ENCODE data around the gene ADCY2. TPM values are rescaled to one million over a fixed set of nuclear protein-coding genes. Genes with fewer than 3 reads are reported as not detected.

Gene ADCY2
- polyA plus RNA-seq, 1 donor = 4.7 TPM

DNA sequence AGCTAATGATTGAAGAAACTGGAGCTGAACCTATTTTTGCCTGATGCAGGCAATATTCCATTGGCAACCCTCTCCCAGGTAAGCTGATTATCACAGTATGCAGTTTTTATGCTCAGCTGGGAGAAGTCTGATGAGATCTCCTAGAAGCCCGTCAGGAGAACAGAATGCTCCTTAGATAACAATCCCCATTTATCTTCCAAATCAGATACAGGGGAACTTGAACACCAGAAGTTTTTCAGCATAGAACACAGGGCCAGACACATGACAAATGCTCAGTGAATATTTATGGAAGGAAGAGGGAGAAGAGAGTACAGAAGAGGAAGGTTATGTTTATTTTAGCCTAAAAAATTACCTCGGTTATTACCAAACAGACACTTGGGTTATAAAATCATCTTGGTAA is 417.1 kb downstream of the ADCY2 start:
- Histone ChIP-seq H3K9me3 (ENCODE audit: control insufficient read depth, low read depth, low read length) (no peaks in the 10 kb centered on the region), H3K27me3 (ENCODE audit: control insufficient read depth, insufficient read depth, low read length) (no peaks in the 10 kb centered on the region), H3K4me3 (ENCODE audit: low read length) (no peak overlapping the region), H3K27ac (ENCODE audit: low read length) (no peak overlapping the region), H3K36me3 (ENCODE audit: control insufficient read depth, insufficient read depth, low read length) (no peaks in the 10 kb centered on the region), H3K4me1 (ENCODE audit: control insufficient read depth, insufficient read depth, low read length) (no peaks in the 10 kb centered on the region)
- DNase-seq = no peak
- WGBS (ENCODE audit: insufficient coverage, low lambda C conversion rate) = no CpG with 5 or more reads among the region's 2 CpGs

- no peak for DNase-seq
- Histone ChIP-seq H3K4me3 (ENCODE audit: low read length) (no peak overlapping the region), H3K36me3 (ENCODE audit: control insufficient read depth, insufficient read depth, low read length) (no peaks in the 10 kb centered on the region), H3K27ac (ENCODE audit: low read length) (no peak overlapping the region), H3K27me3 (ENCODE audit: control insufficient read depth, insufficient read depth, low read length) (no peaks in the 10 kb centered on the region), H3K9me3 (ENCODE audit: control insufficient read depth, low read depth, low read length) (no peaks in the 10 kb centered on the region), H3K4me1 (ENCODE audit: control insufficient read depth, insufficient read depth, low read length) (no peaks in the 10 kb centered on the region)
- WGBS (ENCODE audit: insufficient coverage, low lambda C conversion rate) = 86% methylated on average over 1 of the region's 3 CpGs
Observed at GRCh38 chr5:7813576-7813975, 417.6 kb downstream of the ADCY2 start.

DNA sequence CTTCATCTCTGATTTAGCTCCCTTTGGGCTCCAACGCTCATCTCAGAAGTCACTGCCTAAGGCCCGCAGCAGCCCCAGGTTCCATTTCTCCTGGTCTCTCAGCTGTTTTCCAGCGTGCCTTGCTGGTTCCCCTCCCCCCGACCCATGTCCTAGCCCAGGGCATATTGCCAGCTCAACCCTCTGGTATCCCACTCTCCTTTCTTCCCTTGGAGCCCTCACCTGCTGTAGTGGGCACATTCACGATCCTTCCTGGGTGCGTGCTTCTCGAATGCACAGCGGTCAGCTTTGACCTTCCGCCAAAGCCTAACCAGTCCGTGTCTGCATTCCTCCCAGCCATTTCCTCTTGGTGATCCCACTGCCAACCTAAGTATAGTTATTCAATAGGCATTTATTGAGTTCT is 418.9 kb downstream of the ADCY2 start:
- Histone ChIP-seq H3K27ac (ENCODE audit: low read length) (no peak overlapping the region), H3K27me3 (ENCODE audit: control insufficient read depth, insufficient read depth, low read length) (no peaks in the 10 kb centered on the region), H3K4me3 (ENCODE audit: low read length) (no peak overlapping the region), H3K9me3 (ENCODE audit: control insufficient read depth, low read depth, low read length) (no peaks in the 10 kb centered on the region), H3K4me1 (ENCODE audit: control insufficient read depth, insufficient read depth, low read length) (no peaks in the 10 kb centered on the region), H3K36me3 (ENCODE audit: control insufficient read depth, insufficient read depth, low read length) (no peaks in the 10 kb centered on the region)
- DNase-seq = no peak
- WGBS (ENCODE audit: insufficient coverage, low lambda C conversion rate) = 80% methylated on average over 1 of the region's 10 CpGs

DNA sequence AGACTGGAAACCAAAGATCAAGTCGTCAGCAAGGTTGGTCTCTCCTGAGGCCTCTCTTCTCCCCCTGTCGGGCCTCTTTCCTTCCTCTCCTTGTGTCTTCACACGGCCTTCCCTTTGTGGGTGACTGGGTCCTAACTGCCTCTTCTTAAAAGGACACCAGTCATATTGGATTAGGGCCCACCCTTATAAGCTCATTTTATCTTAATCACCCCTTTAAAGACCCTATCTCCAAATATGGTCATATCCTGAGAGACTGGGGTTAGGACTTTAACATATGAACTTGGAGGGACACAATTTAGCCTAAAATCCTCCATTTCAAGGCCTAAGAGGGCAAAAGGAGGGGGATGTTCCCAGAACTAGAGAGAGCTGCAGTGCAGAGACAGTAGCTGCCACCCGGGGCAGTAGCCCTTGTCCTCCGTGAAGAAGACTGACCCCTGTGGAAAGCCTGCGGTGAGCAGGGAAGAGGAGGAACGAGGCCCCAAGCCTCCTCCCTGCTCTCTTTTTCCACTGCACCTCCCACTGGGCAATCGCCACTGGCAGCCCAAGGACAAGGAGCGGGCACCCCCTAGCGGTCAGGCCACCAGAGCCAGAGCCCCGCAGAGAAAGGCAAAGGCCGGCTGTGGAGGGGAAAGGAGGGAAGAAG is 420.1 kb downstream of the ADCY2 start:
- Histone ChIP-seq H3K36me3 (ENCODE audit: control insufficient read depth, insufficient read depth, low read length) (no peaks in the 10 kb centered on the region), H3K27ac (ENCODE audit: low read length) (no peak overlapping the region)
- WGBS (ENCODE audit: insufficient coverage, low lambda C conversion rate) = no CpG with 5 or more reads among the region's 12 CpGs

DNA sequence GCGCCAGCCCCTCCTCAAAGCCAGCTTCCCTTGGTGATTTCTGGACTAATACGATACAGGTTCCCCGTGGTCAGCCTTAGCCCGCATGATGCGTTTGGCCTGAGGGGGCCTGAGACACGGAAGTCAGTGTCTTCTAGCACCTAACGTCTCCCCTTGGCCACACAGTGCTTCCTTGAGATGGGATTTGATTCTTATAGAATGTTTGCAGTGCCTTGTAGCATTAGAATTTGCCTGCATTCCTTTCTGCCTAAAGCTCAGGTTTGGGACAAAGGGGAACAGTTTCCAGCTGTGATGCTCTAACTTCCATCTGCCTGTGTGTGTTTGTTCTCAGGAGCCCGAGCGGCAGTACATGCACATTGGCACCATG is 420.6 kb downstream of the ADCY2 start:
- Histone ChIP-seq H3K4me3 (ENCODE audit: low read length) (no peak overlapping the region), H3K4me1 (ENCODE audit: control insufficient read depth, insufficient read depth, low read length) (no peaks in the 10 kb centered on the region), H3K27ac (ENCODE audit: low read length) (no peak overlapping the region), H3K36me3 (ENCODE audit: control insufficient read depth, insufficient read depth, low read length) (no peaks in the 10 kb centered on the region), H3K27me3 (ENCODE audit: control insufficient read depth, insufficient read depth, low read length) (no peaks in the 10 kb centered on the region), H3K9me3 (ENCODE audit: control insufficient read depth, low read depth, low read length) (no peaks in the 10 kb centered on the region)
- no peak for DNase-seq
- WGBS (ENCODE audit: insufficient coverage, low lambda C conversion rate) = no CpG with 5 or more reads among the region's 9 CpGs

More for the DNA sequence above, 420.1 kb downstream of the ADCY2 start:
- peak; percentile 61 to 71 for DNase-seq
- H3K4me1 ChIP-seq (ENCODE audit: control insufficient read depth, insufficient read depth, low read length) = no peaks in the 10 kb centered on the region
- H3K4me3 ChIP-seq (ENCODE audit: low read length) = no peak overlapping the region
- H3K9me3 ChIP-seq (ENCODE audit: control insufficient read depth, low read depth, low read length) = no peaks in the 10 kb centered on the region
- H3K27me3 ChIP-seq (ENCODE audit: control insufficient read depth, insufficient read depth, low read length) = no peaks in the 10 kb centered on the region

DNA sequence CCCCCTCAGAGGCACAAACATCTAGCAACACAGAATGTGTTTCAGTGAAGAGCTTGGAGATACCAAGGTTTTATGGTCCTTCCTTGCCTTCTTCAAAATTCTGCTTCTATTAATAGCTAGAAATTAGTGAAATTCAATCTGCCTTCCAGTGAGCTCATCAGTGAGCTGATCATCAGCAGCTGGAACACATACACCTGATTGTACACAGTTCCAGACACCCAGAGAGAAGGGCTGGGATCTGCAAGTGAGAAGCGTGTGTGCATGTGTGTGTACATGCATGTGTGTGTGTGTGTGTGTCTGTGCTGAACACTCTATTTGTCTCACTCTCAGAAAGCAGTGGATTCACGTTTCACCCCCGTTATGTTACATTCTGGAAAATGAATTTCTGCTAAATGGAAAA is 426.5 kb downstream of the ADCY2 start:
- whole genome bisulfite sequencing (ENCODE audit: insufficient coverage, low lambda C conversion rate) = no CpG with 5 or more reads among the region's 3 CpGs
- no peaks in the 10 kb centered on the region for H3K9me3 ChIP-seq (ENCODE audit: control insufficient read depth, low read depth, low read length)

DNA sequence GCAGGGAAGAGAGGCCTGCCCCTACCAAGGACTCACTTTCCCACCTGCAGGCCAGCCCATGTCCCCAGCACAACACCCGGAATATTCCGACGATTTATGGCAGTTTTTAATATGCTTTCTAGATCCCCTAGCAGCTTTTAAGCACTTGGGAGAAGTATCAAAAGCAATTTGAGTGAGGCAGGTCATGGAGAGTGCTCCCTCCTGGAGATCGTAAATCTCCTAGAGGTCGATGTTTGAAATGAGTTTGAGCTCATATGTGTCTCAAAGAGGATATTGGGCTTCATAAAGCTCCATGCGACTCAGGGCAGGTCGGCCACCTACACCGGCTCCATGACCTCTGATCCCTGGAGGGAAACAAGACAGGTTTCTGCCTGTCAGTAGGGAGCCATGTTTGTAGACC is 427.7 kb downstream of the ADCY2 start:
- Histone ChIP-seq H3K4me3 (ENCODE audit: low read length) (no peak overlapping the region), H3K27me3 (ENCODE audit: control insufficient read depth, insufficient read depth, low read length) (no peaks in the 10 kb centered on the region), H3K4me1 (ENCODE audit: control insufficient read depth, insufficient read depth, low read length) (no peaks in the 10 kb centered on the region), H3K36me3 (ENCODE audit: control insufficient read depth, insufficient read depth, low read length) (no peaks in the 10 kb centered on the region), H3K27ac (ENCODE audit: low read length) (no peak overlapping the region), H3K9me3 (ENCODE audit: control insufficient read depth, low read depth, low read length) (no peaks in the 10 kb centered on the region)
- DNase-seq = no peak
- WGBS (ENCODE audit: insufficient coverage, low lambda C conversion rate) = 80% methylated on average over 1 of the region's 8 CpGs

More for the DNA sequence above, 426.5 kb downstream of the ADCY2 start:
- Histone ChIP-seq H3K4me3 (ENCODE audit: low read length) (no peak overlapping the region), H3K27ac (ENCODE audit: low read length) (no peak overlapping the region), H3K4me1 (ENCODE audit: control insufficient read depth, insufficient read depth, low read length) (no peaks in the 10 kb centered on the region), H3K36me3 (ENCODE audit: control insufficient read depth, insufficient read depth, low read length) (no peaks in the 10 kb centered on the region), H3K27me3 (ENCODE audit: control insufficient read depth, insufficient read depth, low read length) (no peaks in the 10 kb centered on the region)
- DNase-seq = no peak

DNA sequence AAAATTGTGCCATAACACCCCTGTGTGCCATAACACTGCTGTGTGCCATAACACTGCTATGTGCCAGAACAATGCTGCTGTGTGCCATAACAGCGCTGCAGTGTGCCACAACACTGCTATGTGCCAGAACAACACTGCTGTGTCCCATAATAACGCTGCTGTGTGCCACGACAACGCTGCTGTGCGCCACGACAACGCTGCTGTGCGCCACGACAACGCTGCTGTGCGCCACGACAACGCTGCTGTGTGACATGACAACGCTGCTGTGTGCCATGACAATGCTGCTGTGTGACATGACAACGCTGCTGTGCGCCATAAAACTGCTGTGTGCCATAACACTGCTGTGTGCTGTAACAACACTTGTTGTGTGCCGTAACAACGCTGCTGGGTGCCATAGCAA is 429.1 kb downstream of the ADCY2 start:
- H3K9me3 ChIP-seq (ENCODE audit: control insufficient read depth, low read depth, low read length) = no peaks in the 10 kb centered on the region
- WGBS (ENCODE audit: insufficient coverage, low lambda C conversion rate) = no CpG with 5 or more reads among the region's 18 CpGs
- no peaks in the 10 kb centered on the region for H3K27me3 ChIP-seq (ENCODE audit: control insufficient read depth, insufficient read depth, low read length)
- H3K27ac ChIP-seq (ENCODE audit: low read length) = no peak overlapping the region
- no peak overlapping the region for H3K4me3 ChIP-seq (ENCODE audit: low read length)
- no peaks in the 10 kb centered on the region for H3K4me1 ChIP-seq (ENCODE audit: control insufficient read depth, insufficient read depth, low read length)
- H3K36me3 ChIP-seq (ENCODE audit: control insufficient read depth, insufficient read depth, low read length) = no peaks in the 10 kb centered on the region
- DNase-seq = no peak

DNA sequence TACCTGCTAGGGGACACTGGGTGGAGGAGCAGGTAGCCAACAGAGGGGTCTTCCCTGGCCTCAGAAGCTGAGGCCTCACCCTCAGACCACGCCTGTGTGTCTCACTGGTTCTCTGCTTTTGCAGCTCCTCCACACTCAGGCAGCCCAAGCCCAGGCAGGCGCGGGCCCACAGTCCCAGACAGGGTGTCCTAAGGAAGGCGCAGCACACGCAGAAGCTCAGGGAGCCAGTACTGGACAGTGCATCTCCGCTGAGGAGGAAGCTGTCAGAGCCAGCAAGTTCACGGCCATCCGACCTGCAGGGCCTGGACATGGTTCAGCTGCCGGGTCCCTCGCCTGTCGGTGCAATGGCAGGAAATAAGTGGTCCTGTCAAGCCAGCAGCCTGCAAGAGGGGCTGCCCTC is 429.7 kb downstream of the ADCY2 start:
- WGBS (ENCODE audit: insufficient coverage, low lambda C conversion rate) = no CpG with 5 or more reads among the region's 11 CpGs
- Histone ChIP-seq H3K36me3 (ENCODE audit: control insufficient read depth, insufficient read depth, low read length) (no peaks in the 10 kb centered on the region), H3K9me3 (ENCODE audit: control insufficient read depth, low read depth, low read length) (no peaks in the 10 kb centered on the region), H3K27ac (ENCODE audit: low read length) (no peak overlapping the region), H3K4me1 (ENCODE audit: control insufficient read depth, insufficient read depth, low read length) (no peaks in the 10 kb centered on the region), H3K27me3 (ENCODE audit: control insufficient read depth, insufficient read depth, low read length) (no peaks in the 10 kb centered on the region), H3K4me3 (ENCODE audit: low read length) (no peak overlapping the region)
- no peak for DNase-seq

- Histone ChIP-seq H3K27me3 (ENCODE audit: control insufficient read depth, insufficient read depth, low read length) (no peaks in the 10 kb centered on the region), H3K4me3 (ENCODE audit: low read length) (no peak overlapping the region), H3K27ac (ENCODE audit: low read length) (no peak overlapping the region), H3K36me3 (ENCODE audit: control insufficient read depth, insufficient read depth, low read length) (no peaks in the 10 kb centered on the region), H3K9me3 (ENCODE audit: control insufficient read depth, low read depth, low read length) (no peaks in the 10 kb centered on the region), H3K4me1 (ENCODE audit: control insufficient read depth, insufficient read depth, low read length) (no peaks in the 10 kb centered on the region)
- no peak for DNase-seq
- 100% methylated on average over 1 of the region's 6 CpGs for WGBS (ENCODE audit: insufficient coverage, low lambda C conversion rate)
Observed at GRCh38 chr5:7827610-7828009, 431.7 kb downstream of the ADCY2 start.

- Histone ChIP-seq H3K9me3 (ENCODE audit: control insufficient read depth, low read depth, low read length) (no peaks in the 10 kb centered on the region), H3K27ac (ENCODE audit: low read length) (no peak overlapping the region), H3K4me1 (ENCODE audit: control insufficient read depth, insufficient read depth, low read length) (no peaks in the 10 kb centered on the region), H3K36me3 (ENCODE audit: control insufficient read depth, insufficient read depth, low read length) (no peaks in the 10 kb centered on the region), H3K27me3 (ENCODE audit: control insufficient read depth, insufficient read depth, low read length) (no peaks in the 10 kb centered on the region), H3K4me3 (ENCODE audit: low read length) (no peak overlapping the region)
- WGBS (ENCODE audit: insufficient coverage, low lambda C conversion rate) = no CpG with 5 or more reads among the region's 10 CpGs
- DNase-seq = no peak
Observed at GRCh38 chr5:7828269-7828668, 432.3 kb downstream of the ADCY2 start.

Measured in large intestine (tissue), 3 donors.